Activated naive CD4-positive, alpha-beta T cell treated with Interleukin-2 at 50 U/mL for 16 hours (primary cell): ENCODE measurements around the gene CCDC178.

Experiments used
- DNase-seq: peaks from one replicate; pipeline ENCODE4 v3.0.0-alpha.2; 2020

Gene CCDC178

DNA sequence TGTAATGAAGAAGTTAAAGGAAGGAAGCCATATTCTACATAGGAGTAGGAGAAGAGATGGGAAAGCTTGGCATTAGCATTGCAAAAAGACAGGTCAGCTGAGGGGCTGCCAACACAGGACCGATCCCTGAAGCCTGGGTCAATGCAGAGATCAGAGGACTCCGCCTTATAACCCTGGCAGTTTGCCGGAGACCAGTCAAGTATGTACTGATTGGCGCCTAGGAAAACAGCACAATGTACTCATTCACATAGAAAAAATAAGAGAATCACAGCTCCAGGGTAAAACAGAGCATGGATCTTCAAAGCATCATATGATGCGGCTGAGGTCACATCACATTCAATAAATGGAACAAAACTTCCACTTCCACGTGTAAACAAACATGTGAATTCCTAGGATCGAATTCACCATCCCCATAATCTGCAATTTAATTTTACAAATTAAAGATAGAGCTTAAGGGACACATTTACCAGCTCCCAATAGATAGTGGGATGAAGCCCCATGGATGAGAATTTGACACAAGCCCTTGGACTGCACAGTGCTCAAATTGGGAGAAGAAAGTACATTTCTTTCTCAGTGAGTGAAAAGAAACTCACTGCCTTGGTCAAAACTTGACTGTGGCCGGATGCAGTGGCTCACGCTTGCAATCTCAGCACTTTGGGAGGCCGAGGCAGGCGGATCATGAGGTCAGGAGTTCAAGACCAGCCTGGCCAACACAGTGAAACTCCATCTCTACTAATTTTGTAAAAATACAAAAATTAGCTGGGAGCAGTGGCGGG is 532.7 kb downstream of the CCDC178 start:
- no peak for DNase-seq

DNA sequence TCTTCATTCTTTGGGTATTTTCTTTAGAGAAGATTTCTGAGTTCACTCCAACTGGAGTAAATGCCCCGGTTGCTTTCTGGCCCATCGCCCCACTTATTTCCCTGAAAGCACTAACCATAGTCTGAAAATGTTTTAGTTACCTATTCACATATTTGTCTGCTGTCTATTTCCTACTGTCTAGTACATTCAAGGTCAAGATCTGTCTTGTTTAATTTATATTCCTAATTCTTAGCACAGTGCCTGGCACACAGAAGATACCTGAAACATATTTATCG is 533.3 kb downstream of the CCDC178 start:
- DNase-seq, result no peak

DNA sequence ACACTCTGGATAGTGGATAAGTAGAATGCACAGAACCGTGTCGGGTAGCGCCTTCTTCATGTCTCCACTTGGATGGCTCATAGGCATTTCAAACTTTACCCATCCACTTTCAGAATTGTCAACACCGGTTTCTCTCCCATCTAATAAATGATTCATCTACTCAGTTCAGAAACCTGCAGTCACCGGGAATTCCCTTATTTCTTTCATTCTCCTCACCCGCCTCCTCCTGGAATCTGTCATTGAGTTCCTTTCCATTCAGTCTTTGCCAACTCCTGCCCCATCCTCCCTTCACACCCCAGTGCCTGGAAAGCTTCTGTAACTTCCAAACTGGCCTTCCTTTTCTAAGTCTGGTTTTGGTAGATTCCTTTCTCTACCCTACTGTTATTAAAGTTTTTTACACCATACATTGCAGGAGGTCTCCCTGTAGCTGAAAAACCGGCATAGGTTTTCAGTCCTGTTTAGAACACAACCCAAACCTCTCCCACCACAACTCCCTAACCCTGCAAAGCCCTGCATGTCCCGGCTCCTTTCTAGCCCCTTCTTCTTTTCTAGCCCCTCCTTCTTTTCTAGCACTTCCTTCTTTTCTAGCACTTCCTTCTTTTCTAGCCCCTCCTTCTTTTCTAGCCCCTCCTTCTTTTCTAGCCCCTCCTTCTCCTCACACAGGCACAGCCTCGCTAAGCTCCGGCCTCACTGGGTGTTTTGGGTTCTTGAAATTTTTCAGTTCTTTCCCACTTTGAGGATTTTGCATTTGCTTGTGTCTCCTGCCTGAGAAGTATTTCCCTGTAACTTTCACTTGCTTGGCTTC is 533.8 kb downstream of the CCDC178 start:
- DNase-seq, result no peak

DNA sequence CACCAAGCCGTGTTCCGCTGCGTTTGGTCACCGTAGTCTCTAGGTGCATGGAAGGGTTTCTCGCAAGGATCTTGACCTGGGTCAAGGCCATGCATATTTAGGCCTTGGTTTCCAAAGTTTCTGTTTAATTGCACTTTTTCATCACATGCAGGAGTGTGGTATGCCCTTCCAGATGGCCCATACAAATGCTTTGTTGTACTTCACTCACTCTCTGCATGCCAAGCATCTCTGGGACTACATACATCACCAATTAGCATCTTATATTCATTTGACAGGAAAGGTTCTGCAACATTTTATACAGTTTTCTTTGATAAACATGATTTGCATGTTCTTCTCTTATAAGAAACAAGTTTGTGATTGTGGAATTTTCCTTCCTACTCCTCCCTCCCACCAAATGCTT is 534.9 kb downstream of the CCDC178 start:
- DNase-seq, result no peak

DNA sequence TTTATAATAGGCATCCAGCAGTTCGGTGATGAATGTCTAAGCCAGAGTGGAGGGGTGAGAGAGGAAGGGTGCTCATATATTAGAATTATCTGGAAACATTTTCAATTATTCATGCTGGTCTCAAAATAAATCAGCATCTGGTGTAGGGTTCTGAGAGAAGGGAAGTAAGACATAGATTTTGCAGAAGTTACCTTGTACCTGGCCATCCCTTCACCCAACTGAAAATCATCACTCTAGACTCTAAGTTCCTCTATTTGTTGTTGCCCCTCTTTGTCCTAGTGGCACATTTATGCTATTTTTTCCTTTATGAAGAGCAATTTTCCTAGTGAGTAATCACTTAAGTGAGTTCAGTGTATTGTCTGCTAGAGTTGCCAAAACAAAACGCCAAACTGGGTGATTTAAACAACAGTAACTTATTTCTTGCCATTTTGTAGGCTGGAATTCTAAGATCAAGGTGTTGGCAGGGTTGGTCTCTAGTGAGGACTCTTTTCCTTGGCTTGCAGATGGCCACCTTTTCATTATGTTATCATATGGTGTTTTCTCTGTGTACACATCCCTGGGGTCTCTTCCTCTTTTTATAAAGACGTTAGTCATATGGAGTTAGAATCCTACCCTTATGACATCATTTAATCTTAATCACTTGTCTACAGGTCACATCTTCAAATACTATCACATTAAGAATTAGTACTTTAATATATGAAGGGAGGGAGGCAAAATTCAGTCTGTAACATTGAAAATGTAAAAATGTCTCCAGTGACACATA is 537.8 kb downstream of the CCDC178 start:
- no peak for DNase-seq

DNA sequence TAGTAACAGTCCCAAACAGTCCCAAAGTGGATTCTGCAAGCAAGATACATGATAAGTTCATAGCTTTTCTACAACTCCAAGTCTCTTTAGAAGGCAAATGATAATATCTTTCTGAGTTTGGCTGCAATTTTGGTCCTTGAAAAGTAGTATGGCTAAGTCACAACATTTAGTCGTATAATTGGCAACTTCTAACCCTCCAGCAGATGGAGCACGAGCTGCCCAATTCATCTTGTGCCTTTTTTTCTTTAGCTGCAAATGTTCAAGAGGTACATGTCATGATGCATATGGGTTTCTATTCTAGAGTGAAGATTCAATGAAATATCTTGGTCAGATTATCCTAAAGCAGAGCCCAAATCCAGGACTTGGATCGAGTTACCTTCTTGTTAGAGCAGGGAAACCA is 540.7 kb downstream of the CCDC178 start:
- no peak for DNase-seq

DNA sequence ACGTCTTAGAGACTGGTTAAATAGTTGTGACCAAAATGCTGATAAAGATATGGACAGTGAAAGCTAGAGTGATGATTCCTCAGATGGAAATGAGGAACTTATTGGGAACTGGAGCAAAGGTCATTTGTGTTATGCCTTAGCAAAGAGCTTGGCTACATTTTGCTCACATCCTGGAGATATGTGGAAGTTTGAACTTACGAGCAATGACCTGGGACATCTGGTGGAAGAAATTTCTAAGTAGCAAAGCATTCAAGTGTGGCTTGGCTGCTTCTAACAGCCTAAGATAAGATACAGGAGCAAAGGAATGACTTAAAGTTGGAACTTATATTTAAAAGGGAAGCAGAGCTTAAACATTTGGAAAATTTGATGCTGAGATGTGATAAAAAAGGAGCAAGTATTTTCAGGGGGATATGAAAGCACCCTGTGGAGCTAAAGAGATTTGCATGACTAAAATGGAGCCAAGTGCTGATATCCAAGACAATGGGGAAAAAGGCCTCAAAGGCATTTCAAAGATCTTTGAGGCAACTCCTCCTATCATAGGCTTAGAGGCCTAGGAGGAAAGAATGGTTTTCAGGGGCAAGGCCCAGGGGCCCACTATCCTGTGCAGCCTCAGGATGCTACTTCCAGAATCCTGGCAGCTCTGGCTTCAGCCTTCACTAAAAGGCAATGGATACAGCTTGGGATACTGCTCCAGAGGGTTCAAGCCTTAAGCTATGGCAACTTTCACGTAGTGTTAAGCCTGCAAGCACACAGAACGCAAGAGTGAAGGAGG is 543.6 kb downstream of the CCDC178 start:
- no peak for DNase-seq

DNA sequence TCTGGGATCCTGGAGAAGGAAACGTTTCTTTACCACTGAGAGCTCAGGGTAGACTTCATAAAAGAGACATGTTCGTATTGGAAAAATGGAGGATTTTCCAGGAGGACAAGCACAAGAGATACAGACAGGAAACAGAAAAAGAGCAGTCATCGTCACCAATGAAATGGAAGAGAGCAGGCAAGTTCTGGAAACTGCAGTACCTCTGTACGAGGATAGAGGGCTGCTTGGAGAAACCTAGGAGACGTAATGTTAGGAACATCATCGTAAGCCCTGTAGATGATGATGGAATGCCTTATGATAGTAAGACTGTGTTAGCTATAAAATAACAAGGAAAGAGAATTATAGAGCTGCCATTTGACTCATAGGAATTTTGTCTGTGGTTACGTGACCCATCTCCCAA is 546.6 kb downstream of the CCDC178 start:
- DNase-seq, result no peak

DNA sequence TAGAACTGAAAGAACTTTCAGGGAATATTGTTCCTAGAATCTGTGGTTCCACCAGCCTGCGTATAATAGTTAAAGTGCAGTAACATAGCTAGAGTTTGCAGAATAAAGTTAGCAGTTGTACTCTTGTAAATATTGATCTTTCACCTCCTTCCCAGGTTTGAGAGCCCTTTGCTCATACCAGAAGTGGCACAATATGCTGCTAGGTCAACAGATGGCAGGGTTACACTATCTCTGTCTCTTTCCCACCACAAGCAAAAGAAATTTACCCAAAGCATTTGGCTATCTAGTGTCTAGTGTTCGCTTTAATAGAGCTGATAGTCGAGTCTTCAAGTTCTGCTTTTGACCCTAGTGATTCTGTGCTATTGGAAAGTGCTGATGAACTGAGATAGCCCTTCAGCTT is 548.7 kb downstream of the CCDC178 start:
- no peak for DNase-seq

DNA sequence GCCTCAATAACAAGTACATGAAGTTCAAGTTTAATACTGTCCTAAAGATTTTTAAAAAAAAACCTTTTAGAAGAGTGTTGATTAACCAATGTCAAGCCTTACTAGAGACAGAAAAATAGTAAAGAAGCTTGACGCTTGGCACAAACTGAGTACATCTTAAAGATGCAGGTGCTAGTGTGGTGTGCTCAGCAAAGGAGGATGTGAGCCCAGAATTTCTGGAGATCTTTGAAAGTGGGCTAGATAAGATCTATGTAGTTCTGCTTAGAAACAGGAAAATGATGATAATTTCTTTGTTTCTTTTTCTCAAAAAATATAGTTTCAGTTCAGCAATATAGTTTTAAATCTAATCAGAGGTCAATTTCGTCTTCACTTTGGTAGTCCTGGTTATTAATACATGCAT is 549.4 kb downstream of the CCDC178 start:
- DNase-seq, result no peak

DNA sequence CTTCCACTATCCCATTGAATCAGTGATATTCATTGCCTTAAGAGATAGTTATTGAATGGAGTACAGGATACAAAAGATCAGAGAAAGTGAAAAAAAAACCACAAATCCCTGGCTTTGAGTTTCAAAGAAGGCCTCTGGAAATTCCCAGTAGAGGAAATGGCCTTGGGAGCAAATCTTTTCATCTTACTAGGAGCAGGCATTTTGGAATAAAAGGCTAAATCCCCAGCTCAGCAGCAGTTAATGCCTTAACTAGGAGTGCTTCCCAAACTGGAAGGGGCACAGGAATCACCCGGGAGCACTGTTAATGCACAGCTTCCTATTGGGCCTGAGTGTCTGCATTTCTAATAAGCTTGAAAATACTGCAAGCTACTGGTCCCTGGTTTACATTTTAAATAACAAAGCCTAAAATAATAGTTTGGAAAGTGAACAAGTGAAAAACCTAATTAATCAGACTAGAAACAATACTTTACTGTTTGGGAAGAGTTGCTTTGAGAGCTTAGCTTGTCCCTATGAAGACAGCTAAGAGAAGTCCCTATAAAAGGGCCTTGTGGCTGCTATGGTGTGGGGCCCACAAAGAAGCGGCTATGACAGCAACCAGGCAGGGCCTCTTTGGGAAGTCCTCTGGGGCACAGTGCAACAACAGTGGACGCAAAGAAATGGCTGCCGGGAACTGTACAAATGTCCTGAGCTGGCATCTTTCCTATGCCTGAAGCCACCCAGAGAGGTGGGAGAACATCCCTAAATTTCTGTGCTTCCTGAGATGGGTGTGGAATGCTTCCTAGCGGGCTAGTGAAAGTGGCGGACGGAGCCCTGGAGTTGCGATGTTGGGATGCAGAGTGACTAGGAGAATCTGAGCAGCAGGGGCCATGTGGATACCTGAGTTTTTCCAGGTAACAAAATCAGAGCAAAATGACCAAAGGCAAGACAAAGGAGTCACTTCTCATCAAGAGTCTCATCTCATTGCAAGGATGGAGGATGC is 550.6 kb downstream of the CCDC178 start:
- DNase-seq, result no peak

DNA sequence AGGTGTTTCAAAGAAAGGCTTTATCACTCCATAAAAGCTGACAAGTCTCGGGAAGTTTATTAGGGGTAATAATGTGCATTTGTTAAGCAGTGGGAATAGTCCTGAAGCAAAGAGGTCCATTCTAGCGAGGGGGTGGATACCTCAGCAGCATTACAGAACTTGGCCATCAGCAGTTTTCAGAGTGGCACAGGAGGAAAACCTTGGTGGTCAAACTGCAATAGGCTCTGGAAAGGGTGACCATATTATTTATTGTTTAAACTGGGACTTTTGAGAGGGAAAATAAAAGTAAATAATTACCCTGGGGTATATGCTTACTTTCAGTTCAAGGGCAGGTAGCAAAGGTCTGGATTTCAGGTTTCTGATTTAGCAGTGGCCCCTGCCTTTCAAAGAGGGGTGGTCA is 552.2 kb downstream of the CCDC178 start:
- no peak for DNase-seq
